Ovary (tissue), 3 donors: Measurements from ENCODE around the gene PDSS1.
"Not testable (repeated sequence)": the region's sequence is repeated elsewhere in the genome, so short reads cannot be mapped to it uniquely, and the experiment has no call there.

Source experiments
- CTCF ChIP-seq, 3 donors: fragments of 450-650 bp in 2 of 3; fragments of 200-600 bp in 1 of 3; IDR thresholded peaks; one replicate each; pipeline versions ENCODE4 v1.5.1 to v1.8.0; 2016 to 2022; ENCODE audit warnings: antibody characterized with exemption in 3 of 3, mild to moderate bottlenecking in 1 of 3
- EP300 ChIP-seq: sonication (generic); formaldehyde crosslinking; IDR thresholded peaks from one replicate; pipeline ENCODE4 v1.6.1; 2017; ENCODE audit warnings: antibody characterized with exemption
- POLR2A ChIP-seq: fragments of 450-650 bp; IDR thresholded peaks from one replicate; pipeline ENCODE4 v1.6.1; 2017; ENCODE audit warnings: antibody characterized with exemption, mild to moderate bottlenecking, moderate library complexity
- donor health status: DM: no; HTN: no; CAD: no.

GRCh38 chr10:26684667-26685264 is 12.7 kb upstream of the PDSS1 start:
- TF ChIP-seq POLR2A; CTCF (IDR thresholded peaks at IDR 0.05); EP300: not testable (repeated sequence)
